Measurements from ENCODE around the gene LRIG1. TPM values are rescaled to one million over a fixed set of nuclear protein-coding genes. Genes with fewer than 3 reads are reported as not detected.

The LRIG1 gene
- 30.2 TPM for total RNA-seq (ENCODE audit: unreplicated experiment)
- long read RNA-seq, partial matches to known transcripts, result 0 of 1 reads
- long read RNA-seq, other reads (novel, unspliced or antisense), result 1 of 1 reads

- peaks cover 17% of the 10 kb centered on the region for H3K4me1 Mint-ChIP-seq (ENCODE audit: low read depth, unreplicated experiment)
- H3K27me3 Mint-ChIP-seq (ENCODE audit: unreplicated experiment), result peaks cover 4% of the 10 kb centered on the region
- H3K4me3 Mint-ChIP-seq (ENCODE audit: unreplicated experiment), result peak within 1 kb of the TSS; percentile 99
- DNase-seq, result peak; percentile 100
- peaks cover 11% of the 10 kb centered on the region for H3K9me3 Mint-ChIP-seq (ENCODE audit: unreplicated experiment)
- no peaks in the 10 kb centered on the region for H3K36me3 Mint-ChIP-seq (ENCODE audit: unreplicated experiment)
- H3K27ac Mint-ChIP-seq (ENCODE audit: unreplicated experiment), result peak within 1 kb of the TSS; percentile 80
- TF ChIP-seq CTCF (IDR thresholded peaks at IDR 0.05; ENCODE audit: partially characterized antibody, unreplicated experiment), result peak; percentile 47
Observed at GRCh38 chr3:66500576-66501482, at the start of gene LRIG1. LRIG1 (minus strand) TSS chr3:66501022; CDS start chr3:66500407, 615 bp downstream.

GRCh38 chr3:66544619-66545429, 44.0 kb upstream of the LRIG1 start:
- no peaks in the 10 kb centered on the region for H3K4me1 Mint-ChIP-seq (ENCODE audit: low read depth, unreplicated experiment)
- no peak overlapping the region for H3K27ac Mint-ChIP-seq (ENCODE audit: unreplicated experiment)
- no peaks in the 10 kb centered on the region for H3K36me3 Mint-ChIP-seq (ENCODE audit: unreplicated experiment)
- DNase-seq, result no peak
- peaks cover 2% of the 10 kb centered on the region for H3K27me3 Mint-ChIP-seq (ENCODE audit: unreplicated experiment)
- H3K4me3 Mint-ChIP-seq (ENCODE audit: unreplicated experiment), result no peak overlapping the region
- H3K9me3 Mint-ChIP-seq (ENCODE audit: unreplicated experiment), result no peaks in the 10 kb centered on the region
- TF ChIP-seq CTCF (IDR thresholded peaks at IDR 0.05; ENCODE audit: partially characterized antibody, unreplicated experiment), result no peak

GRCh38 chr3:66542153-66542552, 41.3 kb upstream of the LRIG1 start:
- Mint-ChIP-seq H3K4me3 (ENCODE audit: unreplicated experiment) (no peak overlapping the region), H3K27me3 (ENCODE audit: unreplicated experiment) (peaks cover 2% of the 10 kb centered on the region), H3K4me1 (ENCODE audit: low read depth, unreplicated experiment) (no peaks in the 10 kb centered on the region), H3K9me3 (ENCODE audit: unreplicated experiment) (no peaks in the 10 kb centered on the region), H3K27ac (ENCODE audit: unreplicated experiment) (no peak overlapping the region), H3K36me3 (ENCODE audit: unreplicated experiment) (no peaks in the 10 kb centered on the region)
- no peak for TF ChIP-seq CTCF (IDR thresholded peaks at IDR 0.05; ENCODE audit: partially characterized antibody, unreplicated experiment)
- DNase-seq, result no peak

GRCh38 chr3:66539466-66539989, 38.7 kb upstream of the LRIG1 start:
- H3K4me1 Mint-ChIP-seq (ENCODE audit: low read depth, unreplicated experiment), result no peaks in the 10 kb centered on the region
- H3K27me3 Mint-ChIP-seq (ENCODE audit: unreplicated experiment), result peaks cover 2% of the 10 kb centered on the region
- TF ChIP-seq CTCF (IDR thresholded peaks at IDR 0.05; ENCODE audit: partially characterized antibody, unreplicated experiment), result no peak
- H3K27ac Mint-ChIP-seq (ENCODE audit: unreplicated experiment), result no peak overlapping the region
- DNase-seq, result no peak
- no peaks in the 10 kb centered on the region for H3K9me3 Mint-ChIP-seq (ENCODE audit: unreplicated experiment)
- H3K4me3 Mint-ChIP-seq (ENCODE audit: unreplicated experiment), result no peak overlapping the region
- no peaks in the 10 kb centered on the region for H3K36me3 Mint-ChIP-seq (ENCODE audit: unreplicated experiment)
